OCI-LY1 (cell line): ENCODE data around the gene CGB7.

Experiments
- CTCF ChIP-seq: fragments of 200-600 bp; sonication (generic), shearing (Covaris generic); IDR thresholded peaks from 2 replicates; pipeline ENCODE4 v1.5.1; 2017; ENCODE audit warnings: mild to moderate bottlenecking, antibody characterized with exemption, low read length, moderate library complexity, mixed read lengths
- EZH2 ChIP-seq: fragments of 200-600 bp; sonication (generic), shearing (Covaris generic); IDR thresholded peaks from 2 replicates; pipeline ENCODE4 v1.8.0; 2017; ENCODE audit warnings: borderline replicate concordance, mixed run types, mild to moderate bottlenecking, antibody characterized with exemption, low read length, moderate library complexity, mixed read lengths

DNA sequence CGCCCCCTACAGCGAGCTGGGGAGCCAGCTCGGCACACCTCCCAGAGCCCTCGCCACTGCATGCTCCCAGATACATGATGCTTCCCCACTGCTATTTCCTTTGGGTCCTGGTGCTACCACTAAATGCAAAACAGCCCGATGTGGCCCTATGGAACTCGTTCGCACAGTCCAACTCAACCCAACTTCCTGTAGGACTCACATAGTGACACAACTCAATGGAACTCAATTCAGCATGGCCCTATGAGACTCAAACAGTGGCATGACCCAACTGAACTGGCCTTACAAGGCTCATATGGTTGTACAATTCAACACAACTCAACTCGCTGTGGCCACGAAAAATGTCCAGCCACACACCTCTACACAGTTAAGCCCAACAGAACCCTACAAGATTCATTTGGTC, 11.5 kb upstream of the CGB7 start:
- TF ChIP-seq CTCF: no peak
- no peak for TF ChIP-seq EZH2
